ENCODE data around the gene CCDC12. TPM values are rescaled to one million over a fixed set of nuclear protein-coding genes. Genes with fewer than 3 reads are reported as not detected.

The CCDC12 gene
- total and polyA plus RNA-seq, 9 of the 15 experiments (the other 6 are each of a cell fraction or from before 2014, with no cell fraction given) = 8.9 to 201 (median 86.9) TPM

GRCh38 chr3:46978985-46979944 lies 2.7 kb upstream of the CCDC12 start, which contains the start of gene NBEAL2 (continued):
- TF ChIP-seq ARID3B (CRISPR knock-in tag; IDR thresholded peaks at IDR 0.05; ENCODE audit: borderline replicate concordance) (0 out of 2 replicates have a peak, but pooled peaks have one; percentile 35), IFI16 (CRISPR knock-in tag; IDR thresholded peaks at IDR 0.05) (peak; percentile 6; the same call in 1 of the 2 replicates), ZNF583 (CRISPR knock-in tag; IDR thresholded peaks at IDR 0.05) (peak; percentile 76; the same call in 1 of the 2 replicates), RCOR1 (IDR thresholded peaks at IDR 0.05; ENCODE audit: borderline replicate concordance in 1 of 2, low read depth in 2 of 2, low read length in 2 of 2) (peak in 1 of 2 experiments; percentile 28; a peak in 1 of 4 replicates), PHB (CRISPR knock-in tag; IDR thresholded peaks at IDR 0.05) (no peak), HBP1 (CRISPR knock-in tag; IDR thresholded peaks at IDR 0.05) (peak; percentile 33; the same call in 1 of the 2 replicates), LARP7 (IDR thresholded peaks at IDR 0.05) (no peak), EP300 (IDR thresholded peaks at IDR 0.05; ENCODE audit: low read length) (0 out of 2 replicates have a peak, but pooled peaks have one; percentile 25), SRSF1 (IDR thresholded peaks at IDR 0.05; ENCODE audit: low read depth, low read length) (no peak), ZBTB1 (CRISPR knock-in tag; IDR thresholded peaks at IDR 0.05; ENCODE audit: borderline replicate concordance, low read depth) (peak; percentile 96), PRDM10 (IDR thresholded peaks at IDR 0.05; ENCODE audit: partially characterized antibody) (peak; percentile 41), ID3 (CRISPR knock-in tag; IDR thresholded peaks at IDR 0.05) (no peak), ID3 (tag; IDR thresholded peaks at IDR 0.05) (peak; percentile 82; the same call in 1 of the 2 replicates), TEAD1 (CRISPR knock-in tag; IDR thresholded peaks at IDR 0.05) (peak; percentile 13 to 73; a peak in 1 of 4 replicates), CGGBP1 (CRISPR knock-in tag; IDR thresholded peaks at IDR 0.05) (peak; percentile 86), PHF8 (IDR thresholded peaks at IDR 0.05; ENCODE audit: borderline replicate concordance, low read length) (peak; percentile 75; the same call in 1 of the 2 replicates), KDM4B (IDR thresholded peaks at IDR 0.05; ENCODE audit: borderline replicate concordance in 2 of 2, low read depth in 1 of 2) (peak in 1 of 2 experiments; percentile 22; a peak in 1 of 4 replicates), ZNF23 (CRISPR knock-in tag; IDR thresholded peaks at IDR 0.05) (0 out of 2 replicates have a peak, but pooled peaks have one; percentile 7)
